SK-N-SH (cell line): ENCODE data around the gene ZNF708. TPM values are rescaled to one million over a fixed set of nuclear protein-coding genes. Genes with fewer than 3 reads are reported as not detected.

ENCODE experiments used
- CTCF ChIA-PET: fragments of 300-600, 350-600 bp; formaldehyde crosslinking; extraction: SDS; loops from one replicate; lab custom pipeline; 2021; lab: Yijun Ruan, JAX
- POLR2A ChIA-PET: fragments of 350-600 bp; sonication (Branson Sonifier 250); formaldehyde crosslinking; extraction: SDS; loops from one replicate; lab custom pipeline; 2020; ENCODE audit warnings: antibody characterized with exemption, inconsistent platforms; lab: Yijun Ruan, JAX
- DNase-seq: peaks from one replicate; pipeline ENCODE4 v3.0.0; 2012
- H2AFZ ChIP-seq: fragments of 200-600 bp; sonication (generic); 2 replicates; pipeline ENCODE4 v1.8.1; 2016; ENCODE audit warnings: antibody characterized with exemption, mild to moderate bottlenecking, low read depth
- H3F3A ChIP-seq: fragments of 200-600 bp; sonication (generic); replicated peaks from 2 replicates; pipeline ENCODE3; 2016; ENCODE audit warnings: antibody characterized with exemption, mild to moderate bottlenecking; ENCODE audit not compliant: insufficient read depth
- H3K27ac ChIP-seq, 2 experiments: fragments of 200-500 bp in 1 of 2; fragments of 200-600 bp in 1 of 2; sonication (Bioruptor generic) in 1 of 2; sonication (generic), shearing (Covaris generic) in 1 of 2; 2 replicates each; pipeline versions ENCODE4 v1.5.1 to v1.6.1; 2014 to 2016; ENCODE audit warnings: low read depth in 2 of 2, inconsistent platforms in 1 of 2, low read length in 1 of 2, mild to moderate bottlenecking in 1 of 2, mixed read lengths in 1 of 2
- H3K27me3 ChIP-seq: fragments of 200-600 bp; sonication (generic), shearing (Covaris generic); 2 replicates; pipeline ENCODE4 v1.6.1; 2016; ENCODE audit warnings: mixed run types; ENCODE audit not compliant: insufficient read depth
- H3K36me3 ChIP-seq, 2 experiments: fragments of 200-500 bp in 1 of 2; fragments of 200-600 bp in 1 of 2; sonication (Bioruptor generic) in 1 of 2; sonication (generic) in 1 of 2; replicated peaks in 1 of 2; 2 replicates each; pipeline versions ENCODE3 to v1.5.1; 2014 to 2016; ENCODE audit warnings: low read length in 1 of 2, mild to moderate bottlenecking in 1 of 2; ENCODE audit not compliant: insufficient read depth in 2 of 2, control insufficient read depth in 1 of 2
- H3K4me1 ChIP-seq, 2 experiments: fragments of 200-500 bp in 1 of 2; fragments of 200-600 bp in 1 of 2; sonication (Bioruptor generic) in 1 of 2; sonication (generic), shearing (Covaris generic) in 1 of 2; 2 replicates each; pipeline versions ENCODE4 v1.5.1 to v1.6.1; 2014 to 2016; ENCODE audit warnings: low read depth in 1 of 2, low read length in 1 of 2, mixed run types in 1 of 2; ENCODE audit not compliant: insufficient read depth in 2 of 2, control insufficient read depth in 1 of 2
- H3K4me2 ChIP-seq: fragments of 200-600 bp; sonication (generic), shearing (Covaris generic); 2 replicates; pipeline ENCODE4 v1.6.1; 2017; ENCODE audit warnings: mixed run types
- H3K4me3 ChIP-seq, 2 experiments: fragments of 200-500 bp in 1 of 2; fragments of 200-600 bp in 1 of 2; sonication (Bioruptor generic) in 1 of 2; sonication (generic), shearing (Covaris generic) in 1 of 2; 2 replicates each; pipeline versions ENCODE4 v1.5.1 to v1.8.1; 2014 to 2016; ENCODE audit warnings: low read depth in 2 of 2, inconsistent platforms in 1 of 2, low read length in 1 of 2, mild to moderate bottlenecking in 1 of 2, mixed read lengths in 1 of 2, moderate library complexity in 1 of 2
- H3K79me2 ChIP-seq: fragments of 200-600 bp; sonication (generic); 2 replicates; pipeline ENCODE4 v1.8.1; 2017; ENCODE audit warnings: mild to moderate bottlenecking; ENCODE audit not compliant: insufficient read depth
- H3K9ac ChIP-seq: fragments of 200-600 bp; sonication (generic); 2 replicates; pipeline ENCODE4 v1.6.1; 2017; ENCODE audit warnings: mixed run types
- H3K9me2 ChIP-seq: fragments of 200-600 bp; sonication (generic); 2 replicates; pipeline ENCODE4 v1.6.1; 2017; ENCODE audit warnings: mixed run types
- H3K9me3 ChIP-seq: fragments of 200-600 bp; sonication (generic); 2 replicates; pipeline ENCODE4 v1.6.1; 2017; ENCODE audit warnings: mixed run types, mild to moderate bottlenecking, moderate library complexity
- H4K20me1 ChIP-seq: fragments of 200-600 bp; sonication (generic); 2 replicates; pipeline ENCODE4 v1.6.1; 2017; ENCODE audit warnings: mild to moderate bottlenecking, mixed run types; ENCODE audit not compliant: insufficient read depth
- CHD2 ChIP-seq: fragments of 150-350 bp; IDR thresholded peaks from 2 replicates; pipeline ENCODE4 v1.6.1; 2018; ENCODE audit warnings: low read length; ENCODE audit not compliant: partially characterized antibody
- CTCF ChIP-seq: fragments of 200-600 bp; sonication (generic); IDR thresholded peaks from 2 replicates; pipeline ENCODE4 v1.6.1; 2017; ENCODE audit warnings: antibody characterized with exemption, mild to moderate bottlenecking, moderate library complexity
- EZH2phosphoT487 ChIP-seq: fragments of 200-600 bp; sonication (generic); IDR thresholded peaks from 2 replicates; pipeline ENCODE4 v1.6.1; 2017; ENCODE audit warnings: low read depth, mixed run types, mild to moderate bottlenecking, antibody characterized with exemption, moderate library complexity, borderline replicate concordance
- FOXJ3 ChIP-seq: sonication (generic); formaldehyde crosslinking; IDR thresholded peaks from 2 replicates; pipeline ENCODE4 v1.5.1; 2020; ENCODE audit warnings: mild to moderate bottlenecking, missing genetic modification reagents
- GATA2 ChIP-seq: sonication (generic); formaldehyde crosslinking; IDR thresholded peaks from 2 replicates; pipeline ENCODE4 v1.5.0; 2020; ENCODE audit warnings: mild to moderate bottlenecking, missing genetic modification reagents
- JUND ChIP-seq: IDR thresholded peaks from 2 replicates; pipeline ENCODE4 v1.4.0; 2012
- NFIC ChIP-seq: IDR thresholded peaks from 2 replicates; pipeline ENCODE4 v1.4.0; 2012; ENCODE audit warnings: borderline replicate concordance
- PBX3 ChIP-seq: IDR thresholded peaks from 2 replicates; pipeline ENCODE4; 2012
- RAD21 ChIP-seq: IDR thresholded peaks from 2 replicates; pipeline ENCODE4 v1.6.1; 2012; ENCODE audit warnings: mild to moderate bottlenecking, low read length
- REST ChIP-seq: IDR thresholded peaks from 2 replicates; pipeline ENCODE4 v1.6.1; 2012; ENCODE audit warnings: mild to moderate bottlenecking, low read depth, low read length, moderate library complexity
- RFX5 ChIP-seq: IDR thresholded peaks from 2 replicates; pipeline ENCODE4 v1.6.1; 2012; ENCODE audit warnings: mild to moderate bottlenecking, improper control_type of control experiment, low read length
- SMC3 ChIP-seq: IDR thresholded peaks from 2 replicates; pipeline ENCODE4 v1.6.1; 2012; ENCODE audit warnings: low read depth, low read length, improper control_type of control experiment
- TAF1 ChIP-seq: IDR thresholded peaks from 2 replicates; pipeline ENCODE4 v1.6.1; 2012; ENCODE audit warnings: low read depth, mild to moderate bottlenecking, low read length, moderate library complexity, borderline replicate concordance
- TCF12 ChIP-seq: IDR thresholded peaks from 2 replicates; pipeline ENCODE4 v1.4.0; 2012
- TEAD4 ChIP-seq: IDR thresholded peaks from 2 replicates; pipeline ENCODE4 v1.4.0; 2012; ENCODE audit warnings: mild to moderate bottlenecking, borderline replicate concordance; ENCODE audit not compliant: insufficient read depth
- USF2 ChIP-seq: fragments of 150-350 bp; IDR thresholded peaks from 2 replicates; pipeline ENCODE4 v1.6.1; 2017; ENCODE audit warnings: antibody characterized with exemption, low read length, low read depth, borderline replicate concordance
- ZBTB33 ChIP-seq: IDR thresholded peaks from 2 replicates; pipeline ENCODE4 v1.4.0; 2012; ENCODE audit warnings: low read depth, borderline replicate concordance
- WGBS: methylation state at CpG from one replicate; pipeline ENCODE4 v1.1.6; 2017; ENCODE audit warnings: low lambda C conversion rate; 5-methylcytosine and 5-hydroxymethylcytosine counted together
- polyA plus RNA-seq, 3 experiments: library from polyadenylated mRNA; depleted of rRNA; stranded (reverse); fragments of >200 nt; gene quantifications; 2 replicates each; pipeline ENCODE4 v1.2.3, GENCODE V29; 2012

ZNF708 gene
- polyA plus RNA-seq, 1 of the 3 experiments (the other 2 are of a cell fraction) = 1.0 TPM

GRCh38 chr19:21317821-21318220 is 11.4 kb downstream of the ZNF708 start:
- H3K36me3 ChIP-seq = peaks cover 0 to 23% of the 10 kb centered on the region in 2 experiments
- no peak for TF ChIP-seq RAD21
- TF ChIP-seq CTCF = no peak
- no peak for TF ChIP-seq NFIC
- TF ChIP-seq JUND = no peak
- no peak for TF ChIP-seq TEAD4
- no peak for TF ChIP-seq EZH2phosphoT487
- TF ChIP-seq CHD2 = no peak
- TF ChIP-seq RFX5 = no peak
- H4K20me1 ChIP-seq = no peaks in the 10 kb centered on the region
- H3K4me2 ChIP-seq = no peak overlapping the region
- POLR2A ChIA-PET = interaction anchor here (2.2 kb wide), 1 partner anchor 11 kb away, joined by 6 read pairs; the partner anchor contains the start of gene ZNF708
- H3K79me2 ChIP-seq = peaks cover 80% of the 10 kb centered on the region
- H3K9ac ChIP-seq = no peak overlapping the region
- no peak overlapping the region for H3K27ac ChIP-seq
- no peaks in the 10 kb centered on the region for H3F3A ChIP-seq
- no peaks in the 10 kb centered on the region for H3K27me3 ChIP-seq
- H3K9me3 ChIP-seq = no peaks in the 10 kb centered on the region
- H3K4me1 ChIP-seq = peaks cover 0 to 4% of the 10 kb centered on the region in 2 experiments; a peak in 2 of 4 replicates
- 100% methylated on average over 1 of the region's 1 CpG for WGBS
- no peak overlapping the region for H3K4me3 ChIP-seq
- no peaks in the 10 kb centered on the region for H3K9me2 ChIP-seq
- CTCF ChIA-PET = no interaction called here
- no peak for DNase-seq
- H2AFZ ChIP-seq = no peak overlapping the region

GRCh38 chr19:21314676-21315075 is 14.5 kb downstream of the ZNF708 start:
- peak; percentile 6 for DNase-seq
- Histone ChIP-seq H4K20me1 (no peaks in the 10 kb centered on the region), H3K27ac (peak overlapping the region; percentile 31 to 39; a peak in 1 of 4 replicates), H3K9me3 (no peaks in the 10 kb centered on the region), H3K4me1 (peaks cover 0 to 4% of the 10 kb centered on the region in 2 experiments; a peak in 2 of 4 replicates), H3K4me3 (no peak overlapping the region), H3K9me2 (no peaks in the 10 kb centered on the region), H2AFZ (no peak overlapping the region), H3K79me2 (peaks cover 75% of the 10 kb centered on the region), H3F3A (no peaks in the 10 kb centered on the region), H3K4me2 (no peak overlapping the region), H3K9ac (no peak overlapping the region), H3K27me3 (no peaks in the 10 kb centered on the region), H3K36me3 (peaks cover 0 to 16% of the 10 kb centered on the region in 2 experiments)
- ChIA-PET POLR2A (interaction anchor here (1.7 kb wide), 1 partner anchor 15 kb away, joined by 10 read pairs; the partner anchor contains the start of gene ZNF708), CTCF (interaction anchor here (0.7 kb wide), 1 partner anchor 352 kb away, joined by 3 read pairs; no protein-coding TSS in a partner anchor)
- 13% methylated on average over 1 of the region's 1 CpG for WGBS
- no peak for TF ChIP-seq RFX5
- TF ChIP-seq JUND = peak; percentile 28; the same call in 1 of the 2 replicates
- no peak for TF ChIP-seq SMC3
- TF ChIP-seq PBX3 = peak; percentile 71
- TF ChIP-seq NFIC = no peak
- no peak for TF ChIP-seq USF2
- TF ChIP-seq CHD2 = no peak
- no peak for TF ChIP-seq ZBTB33
- TF ChIP-seq TAF1 = no peak
- peak; percentile 82 for TF ChIP-seq TCF12
- no peak for TF ChIP-seq GATA2 (CRISPR knock-in tag)
- no peak for TF ChIP-seq REST
- TF ChIP-seq FOXJ3 (CRISPR knock-in tag) = no peak
- TF ChIP-seq EZH2phosphoT487 = no peak
